DMS53 treated with DMSO at 0.1 percent for 48 hours (cell line): Measurements from ENCODE around the gene NOC2L.

Source experiments
- DNase-seq: peaks from one replicate; lab custom pipeline; 2025; ENCODE audit not compliant: unreplicated experiment; lab: John Stamatoyannopoulos, UW

Gene NOC2L

GRCh38 chr1:958823-959730 lies at the start of gene NOC2L:
TSS of gene NOC2L (minus strand) at chr1:959256. CDS start at chr1:959240, 16 bp downstream.
- DNase-seq, result peak; percentile 63

GRCh38 chr1:1006305-1007159 lies 47.5 kb upstream of the NOC2L start:
- peak; percentile 84 for DNase-seq

DNA sequence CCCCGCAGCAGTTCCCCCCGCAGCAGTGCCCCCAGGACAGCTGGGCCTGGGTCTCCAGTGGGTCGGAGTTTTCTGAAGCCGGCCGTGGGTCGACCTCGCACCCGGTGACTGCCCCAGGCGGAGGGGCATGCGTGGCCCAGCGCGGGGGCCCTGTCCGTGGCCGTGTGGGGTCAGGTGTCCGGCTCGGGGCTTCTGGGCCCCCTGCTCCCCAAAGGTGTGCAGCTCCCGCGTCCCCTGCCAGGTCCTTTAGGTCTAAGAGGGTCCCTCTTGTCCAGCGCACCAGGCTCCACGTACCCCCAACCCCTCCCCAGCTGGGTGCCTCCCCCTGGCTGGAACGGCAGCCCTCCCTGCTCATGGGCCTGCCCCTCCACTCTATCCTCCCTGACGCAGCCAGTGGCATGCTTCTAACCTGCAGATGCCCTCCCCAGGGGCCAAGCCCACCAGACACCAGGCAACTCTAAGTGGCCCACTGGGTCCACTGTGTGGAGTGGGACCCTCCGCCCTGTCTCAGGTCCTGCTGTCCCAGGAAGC lies 46.8 kb upstream of the NOC2L start:
- DNase-seq, result no peak

DNA sequence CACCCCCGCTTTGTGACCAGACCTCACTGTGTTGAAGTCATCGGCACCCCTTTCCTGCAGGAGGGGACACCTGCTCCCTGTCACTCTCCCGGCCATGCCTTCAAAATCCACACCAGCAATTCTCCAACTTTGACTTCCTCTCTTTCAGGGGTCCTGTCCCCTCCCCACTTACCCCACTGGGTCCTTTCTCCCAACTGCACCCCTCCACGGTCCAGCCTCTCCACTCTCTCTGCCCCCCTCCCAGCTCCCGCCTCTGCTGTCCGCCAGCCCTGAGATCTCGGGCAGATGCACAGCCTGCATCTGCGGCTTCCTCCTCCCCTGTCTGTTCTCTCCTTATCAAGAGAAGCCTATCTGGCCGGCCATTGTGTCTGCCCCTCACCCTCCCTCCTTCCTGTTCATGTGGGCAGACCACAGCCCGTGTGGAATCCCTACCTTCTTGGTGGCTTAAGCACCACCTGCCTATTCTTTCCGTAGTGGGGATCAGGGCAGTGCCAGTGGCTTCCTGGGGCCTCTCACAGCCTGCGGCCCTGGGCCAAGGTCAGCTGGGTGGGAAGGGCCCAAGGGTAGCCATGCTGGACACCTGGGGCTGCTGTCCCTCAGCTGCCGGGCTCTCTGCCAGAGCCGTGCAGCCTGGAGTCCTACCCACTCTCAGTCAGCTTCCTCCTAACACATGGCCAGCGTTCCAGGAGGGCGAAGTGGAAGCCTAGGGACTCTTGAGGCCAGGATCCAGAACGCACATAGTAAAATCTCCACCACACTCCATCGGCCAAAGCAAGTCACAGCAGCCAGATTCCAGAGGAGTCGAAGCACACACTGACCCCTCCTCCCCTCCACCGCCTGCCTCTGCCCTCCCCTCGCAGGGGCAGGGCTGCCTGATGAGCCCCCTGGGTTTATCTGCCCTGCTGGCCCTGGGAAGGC lies 46.0 kb upstream of the NOC2L start:
- DNase-seq, result peak; percentile 44

GRCh38 chr1:1004420-1004779 lies 45.3 kb upstream of the NOC2L start:
- DNase-seq, result no peak

DNA sequence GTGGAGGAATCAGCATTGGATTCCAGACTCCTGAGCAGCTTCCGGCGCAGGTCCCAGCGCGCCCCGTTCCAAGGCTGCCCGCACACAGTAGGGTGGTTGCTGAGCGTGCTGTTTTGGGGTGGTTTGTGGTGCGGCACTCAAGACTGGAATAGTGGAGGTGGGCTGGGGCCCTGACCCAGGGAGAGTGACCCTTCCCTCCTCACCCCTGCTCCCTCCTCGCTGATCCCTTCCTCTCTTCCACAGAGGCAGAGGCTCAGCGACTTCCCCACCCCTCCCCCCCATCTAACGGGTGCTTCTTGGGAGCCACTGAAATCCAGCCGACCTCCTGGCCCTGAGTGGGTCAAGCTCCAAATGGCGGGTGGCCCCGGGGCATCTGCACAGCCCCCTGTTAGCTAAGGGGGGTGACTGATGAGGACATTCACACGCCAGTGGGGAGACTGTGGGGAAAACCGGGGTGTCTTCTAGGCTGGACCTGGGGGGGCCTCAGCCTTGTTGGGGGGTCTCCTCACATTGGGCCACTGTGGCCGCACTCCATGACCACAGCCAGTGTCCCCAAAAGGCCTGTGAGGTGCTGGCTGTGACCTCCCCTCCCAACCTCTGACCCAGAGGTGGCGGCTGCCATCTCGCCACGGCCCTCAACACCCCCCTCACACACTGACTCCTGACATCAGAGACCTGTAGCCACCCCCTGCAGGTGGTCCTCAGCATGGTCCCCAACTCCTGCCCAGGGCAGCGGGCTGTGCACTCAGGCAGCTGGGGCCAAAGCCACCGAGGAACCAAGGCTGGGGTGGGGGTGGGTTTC lies 44.8 kb upstream of the NOC2L start:
- DNase-seq, result no peak

- no peak for DNase-seq
Measured at GRCh38 chr1:1001057-1001783, 42.2 kb upstream of the NOC2L start.

DNA sequence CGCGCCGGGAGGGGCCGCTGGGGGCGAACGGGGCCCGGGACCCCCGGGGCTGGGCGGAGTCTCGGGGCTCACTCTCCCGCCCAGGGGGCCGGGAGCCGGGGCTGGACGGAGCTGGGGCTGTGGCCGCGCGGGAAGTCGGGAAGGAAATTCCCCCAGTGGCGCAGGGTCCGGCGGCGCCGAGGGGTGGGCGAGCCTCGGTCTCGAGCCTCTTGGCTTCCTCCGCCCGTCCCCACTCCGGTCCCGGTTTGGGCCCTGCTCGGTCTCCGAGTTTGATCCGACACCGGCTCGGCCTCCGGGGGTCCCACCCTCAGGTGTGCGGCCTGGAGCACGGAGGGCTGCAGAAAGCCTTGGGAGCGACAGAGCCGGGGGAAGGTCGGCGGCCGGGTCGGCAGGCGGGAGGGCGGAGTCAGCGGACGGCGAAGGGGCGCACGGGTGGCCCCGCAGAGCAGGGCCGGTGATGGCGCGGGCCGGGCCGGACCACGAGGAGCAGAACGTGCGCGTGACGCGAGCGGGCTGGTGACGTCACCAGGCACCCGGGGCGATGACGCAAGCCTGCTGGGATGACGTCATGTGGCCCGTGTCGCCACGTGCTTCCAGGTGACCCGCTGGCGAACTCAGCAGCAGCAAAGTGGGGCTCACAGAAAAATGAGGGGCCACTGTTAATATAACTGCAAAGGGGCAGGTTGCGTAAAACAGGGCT lies 41.5 kb upstream of the NOC2L start:
- DNase-seq, result peak; percentile 48

GRCh38 chr1:999725-1000356 lies 40.8 kb upstream of the NOC2L start, which contains the start of gene HES4:
TSS of gene HES4 (minus strand) at chr1:1000097. CDS start at chr1:999973, 124 bp downstream.
- DNase-seq, result peak; percentile 83

DNA sequence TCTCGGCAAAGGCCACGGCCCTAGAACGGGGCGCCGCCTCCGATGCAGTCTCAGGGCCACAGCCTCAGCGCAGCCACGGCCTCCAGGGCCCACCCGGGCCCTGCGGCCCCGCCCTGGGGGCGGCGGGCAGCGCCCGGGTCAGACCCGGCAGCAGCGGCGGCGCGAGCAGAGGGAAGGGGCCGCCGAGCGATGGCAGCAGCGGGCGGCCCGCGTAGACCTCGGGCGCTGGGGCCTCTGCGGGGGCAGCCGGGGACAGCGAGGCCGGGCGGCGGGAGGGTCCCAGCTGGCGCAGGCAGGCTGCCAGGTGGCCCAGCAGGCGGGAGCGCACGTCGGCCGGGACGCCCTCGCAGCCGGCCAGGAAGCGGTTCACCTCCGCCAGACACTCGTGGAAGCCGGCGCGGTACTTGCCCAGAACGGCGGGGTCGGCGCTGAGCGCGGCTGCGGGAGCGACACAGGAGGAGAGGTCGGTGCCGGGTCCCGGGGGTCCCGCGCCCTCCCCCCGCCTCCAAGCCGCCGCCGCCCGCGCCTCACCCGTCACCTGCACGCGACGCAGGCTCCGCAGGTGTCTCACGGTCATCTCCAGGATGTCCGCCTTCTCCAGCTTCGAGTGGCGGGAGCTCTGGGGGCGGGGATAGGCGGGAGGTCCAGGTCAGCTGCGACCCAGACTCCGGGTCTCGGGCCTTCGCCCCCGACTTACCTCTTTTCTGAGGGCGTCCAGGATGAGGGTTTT lies 40.1 kb upstream of the NOC2L start:
- peak; percentile 22 for DNase-seq

GRCh38 chr1:998745-998994 lies 39.6 kb upstream of the NOC2L start:
- DNase-seq, result no peak

DNA sequence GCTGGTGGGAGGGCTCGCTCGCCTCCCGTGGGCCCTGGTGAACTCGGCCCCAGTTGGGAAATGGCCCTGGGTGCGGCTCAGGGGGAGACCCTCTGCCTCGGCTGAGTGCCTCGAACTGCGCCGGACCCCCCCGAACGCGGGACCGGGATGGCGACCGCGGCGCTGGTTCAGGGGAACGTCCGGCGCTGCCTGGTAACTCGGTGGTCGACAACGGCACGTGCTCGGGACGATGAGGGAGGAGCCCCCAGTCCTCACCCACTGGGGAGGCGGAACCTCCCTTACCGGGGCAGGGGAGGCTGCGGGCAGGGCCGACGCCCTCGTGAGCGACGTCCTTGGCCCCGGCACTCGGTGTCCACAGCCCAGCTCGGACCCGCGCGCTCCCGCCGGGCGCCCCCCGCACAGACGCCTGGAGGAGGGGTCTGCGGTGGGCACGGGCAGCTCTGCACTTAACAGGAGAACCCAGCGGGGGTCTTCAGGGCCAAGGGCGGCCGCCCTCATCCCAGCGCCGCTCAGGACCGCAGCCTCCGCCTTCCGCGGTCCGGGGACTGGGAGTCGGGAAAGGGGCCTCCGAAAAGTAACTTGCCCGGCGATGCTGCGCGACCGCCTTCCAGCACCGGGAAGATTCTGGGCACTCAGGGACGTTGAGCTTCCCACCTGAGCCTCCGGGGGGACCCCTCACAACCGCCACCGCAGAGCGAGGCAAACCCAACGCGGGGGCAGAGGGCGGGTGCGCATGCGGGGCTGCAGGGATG lies 39.1 kb upstream of the NOC2L start:
- no peak for DNase-seq

GRCh38 chr1:997713-997992 lies 38.6 kb upstream of the NOC2L start:
- no peak for DNase-seq

- DNase-seq, result no peak
Measured at GRCh38 chr1:996851-997712, 38.0 kb upstream of the NOC2L start.

DNA sequence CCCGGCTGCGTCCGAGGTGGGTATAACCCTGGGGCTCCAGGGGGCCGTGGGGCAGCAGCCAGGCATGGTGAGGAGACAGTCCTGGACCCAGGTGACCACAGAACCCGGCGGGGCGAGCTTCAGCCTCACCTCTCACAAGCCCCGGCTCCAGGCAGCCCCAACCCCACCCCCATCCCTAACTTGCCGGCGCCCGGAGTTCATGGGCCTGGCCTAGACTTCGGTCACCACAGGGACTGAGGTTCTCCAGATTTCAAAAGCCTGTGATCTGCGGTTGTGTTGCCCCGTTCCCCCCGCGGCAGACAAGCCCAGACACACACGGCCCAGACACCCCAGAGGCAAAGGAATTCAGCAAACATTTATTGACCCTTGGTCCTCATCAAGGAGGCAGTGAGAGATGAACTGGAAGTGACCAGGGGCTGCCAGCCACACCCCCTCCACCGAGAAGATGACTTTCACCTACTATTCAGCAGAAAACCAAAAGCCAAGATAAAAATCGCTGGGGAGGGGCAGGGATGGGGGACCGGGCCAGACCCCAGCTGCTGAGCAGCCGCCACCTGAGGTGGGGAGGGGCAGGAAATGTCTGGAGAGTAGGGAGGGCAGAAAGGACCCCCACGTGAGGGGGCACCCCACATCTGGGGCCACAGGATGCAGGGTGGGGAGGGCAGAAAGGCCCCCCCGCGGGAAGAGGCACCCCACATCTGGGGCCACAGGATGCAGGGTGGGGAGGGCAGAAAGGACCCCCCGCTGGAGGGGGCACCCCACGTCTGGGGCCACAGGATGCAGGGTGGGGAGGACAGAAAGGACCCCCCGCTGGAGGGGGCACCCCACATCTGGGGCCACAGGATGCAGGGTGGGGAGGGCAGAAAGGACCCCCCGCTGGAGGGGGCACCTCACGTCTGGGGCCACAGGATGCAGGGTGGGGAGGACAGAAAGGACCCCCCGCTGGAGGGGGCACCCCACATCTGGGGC lies 36.9 kb upstream of the NOC2L start:
- DNase-seq, result no peak
